ENCODE data around the gene ASB9.

- TF ChIP-seq, protein P1, sequence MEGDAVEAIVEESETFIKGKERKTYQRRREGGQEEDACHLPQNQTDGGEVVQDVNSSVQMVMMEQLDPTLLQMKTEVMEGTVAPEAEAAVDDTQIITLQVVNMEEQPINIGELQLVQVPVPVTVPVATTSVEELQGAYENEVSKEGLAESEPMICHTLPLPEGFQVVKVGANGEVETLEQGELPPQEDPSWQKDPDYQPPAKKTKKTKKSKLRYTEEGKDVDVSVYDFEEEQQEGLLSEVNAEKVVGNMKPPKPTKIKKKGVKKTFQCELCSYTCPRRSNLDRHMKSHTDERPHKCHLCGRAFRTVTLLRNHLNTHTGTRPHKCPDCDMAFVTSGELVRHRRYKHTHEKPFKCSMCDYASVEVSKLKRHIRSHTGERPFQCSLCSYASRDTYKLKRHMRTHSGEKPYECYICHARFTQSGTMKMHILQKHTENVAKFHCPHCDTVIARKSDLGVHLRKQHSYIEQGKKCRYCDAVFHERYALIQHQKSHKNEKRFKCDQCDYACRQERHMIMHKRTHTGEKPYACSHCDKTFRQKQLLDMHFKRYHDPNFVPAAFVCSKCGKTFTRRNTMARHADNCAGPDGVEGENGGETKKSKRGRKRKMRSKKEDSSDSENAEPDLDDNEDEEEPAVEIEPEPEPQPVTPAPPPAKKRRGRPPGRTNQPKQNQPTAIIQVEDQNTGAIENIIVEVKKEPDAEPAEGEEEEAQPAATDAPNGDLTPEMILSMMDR (IDR thresholded peaks at IDR 0.05; ENCODE audit: insufficient read depth, low read depth, low read length), result no peak
- TF ChIP-seq EZH2 (IDR thresholded peaks at IDR 0.05; ENCODE audit: insufficient read depth, low read length), result no peak
Measured at GRCh38 chrX:15224747-15225146, 45.1 kb downstream of the ASB9 start.

Measured in astrocyte (in vitro differentiated cells and primary cell).